Measurements from ENCODE around the gene OR56A1.

OR56A1 gene

GRCh38 chr11:5986885-5987284 is 43.7 kb downstream of the OR56A1 start, which contains the start of gene OR52L1:
Gene OR52L1, minus strand, starts transcription at chr11:5986985. Its CDS starts 55 bp downstream, at chr11:5986930.
- DNase-seq, result no peak

GRCh38 chr11:5983443-5983842 is 47.1 kb downstream of the OR56A1 start:
- DNase-seq, result no peak

GRCh38 chr11:5973530-5973929 is 57.0 kb downstream of the OR56A1 start:
- DNase-seq, result no peak
